Keratinocyte (primary cell): Measurements from ENCODE around the gene CCDC146. TPM values are rescaled to one million over a fixed set of nuclear protein-coding genes. Genes with fewer than 3 reads are reported as not detected.

ENCODE experiments used
- DNase-seq: peaks from one replicate; pipeline ENCODE4 v3.0.0-alpha.2; 2011; ENCODE audit warnings: low read depth, missing footprints, low spot score
- FAIRE-seq: peaks from 2 replicates; lab custom pipeline; 2011; peaks lifted over from hg19 to GRCh38; lab: Jason Lieb, UNC
- H2AFZ ChIP-seq: 2 replicates; pipeline ENCODE4 v1.6.0; 2012; ENCODE audit warnings: low read length, control low read depth, inconsistent platforms; ENCODE audit not compliant: control insufficient read depth
- H3K27ac ChIP-seq: 2 replicates; pipeline ENCODE4 v1.5.1; 2011; ENCODE audit warnings: low read length; ENCODE audit not compliant: control insufficient read depth, insufficient read depth
- H3K27me3 ChIP-seq: 3 replicates; pipeline ENCODE4 v1.6.0; 2011; ENCODE audit warnings: low read length; ENCODE audit not compliant: control insufficient read depth, insufficient read depth; ENCODE audit errors: extremely low read depth
- H3K36me3 ChIP-seq, 2 experiments: 2 replicates in 1 of 2; 3 replicates in 1 of 2; pipeline ENCODE4 v1.5.1; 2011; ENCODE audit warnings: low read length in 2 of 2, mild to moderate bottlenecking in 1 of 2; ENCODE audit not compliant: control insufficient read depth in 2 of 2, insufficient read depth in 2 of 2; ENCODE audit errors: extremely low read depth in 1 of 2
- H3K4me1 ChIP-seq: 3 replicates; pipeline ENCODE4 v1.5.1; 2011; ENCODE audit warnings: low read length; ENCODE audit not compliant: control insufficient read depth, insufficient read depth; ENCODE audit errors: extremely low read depth
- H3K4me2 ChIP-seq: 3 replicates; pipeline ENCODE4 v1.6.0; 2011; ENCODE audit warnings: low read depth, low read length; ENCODE audit not compliant: control insufficient read depth, insufficient read depth; ENCODE audit errors: extremely low read depth
- H3K4me3 ChIP-seq, 3 experiments: fragments of 200-600 bp in 1 of 3; sonication (generic) in 1 of 3; 2 replicates in 2 of 3; 3 replicates in 1 of 3; pipeline ENCODE4 v1.5.1; 2011 to 2016; ENCODE audit warnings: low read length in 3 of 3, mild to moderate bottlenecking in 3 of 3, control low read depth in 2 of 3, inconsistent platforms in 1 of 3, low read depth in 1 of 3, mixed read lengths in 1 of 3, mixed run types in 1 of 3, moderate library complexity in 1 of 3; ENCODE audit not compliant: control insufficient read depth in 2 of 3, insufficient read depth in 2 of 3; ENCODE audit errors: extremely low read depth in 1 of 3
- H3K79me2 ChIP-seq: 2 replicates; pipeline ENCODE4 v1.6.0; 2012; ENCODE audit warnings: low read length; ENCODE audit not compliant: control insufficient read depth, insufficient read depth
- H3K9ac ChIP-seq: 3 replicates; pipeline ENCODE4 v1.6.0; 2011; ENCODE audit warnings: low read length; ENCODE audit not compliant: control insufficient read depth, insufficient read depth; ENCODE audit errors: extremely low read depth
- H3K9me1 ChIP-seq: 3 replicates; pipeline ENCODE4 v1.6.0; 2011; ENCODE audit warnings: low read length; ENCODE audit not compliant: control insufficient read depth, insufficient read depth; ENCODE audit errors: extremely low read depth
- H3K9me3 ChIP-seq: 2 replicates; pipeline ENCODE4 v1.5.1; 2012; ENCODE audit warnings: low read depth, low read length; ENCODE audit not compliant: control insufficient read depth
- H4K20me1 ChIP-seq: 3 replicates; pipeline ENCODE4 v1.6.0; 2011; ENCODE audit warnings: low read length; ENCODE audit not compliant: control insufficient read depth, insufficient read depth; ENCODE audit errors: extremely low read depth
- EZH2 ChIP-seq: IDR thresholded peaks from one replicate; pipeline ENCODE4 v1.6.1; 2012; ENCODE audit warnings: inconsistent platforms, mild to moderate bottlenecking, low read length, moderate library complexity
- dilution Hi-C: fragments of 300-500 bp; cut with MboI; formaldehyde crosslinking; loops from one replicate; pipeline ENCODE4 v1.7.0; 2020; ENCODE audit warnings: low sequenced_read_pairs; ENCODE audit not compliant: extremely low pct_ligation_motif_present
- polyA plus RNA-seq, 5 experiments: library from polyadenylated mRNA; depleted of rRNA in 3 of 5; stranded (reverse) in 3 of 5; stranded (forward) in 1 of 5; unstranded in 1 of 5; fragments of >200 nt; gene quantifications; 1 replicate in 1 of 5; 2 replicates in 3 of 5; 3 replicates in 1 of 5; pipeline versions ENCODE4 v1.2.1 to v1.2.3, GENCODE V29; 2011 to 2012; ENCODE audit warnings: missing spikeins in 2 of 5, low read depth in 1 of 5, low replicate concordance in 1 of 5
- TF ChIP-seq, protein P1 (sequence below), 3 experiments: IDR thresholded peaks in 1 of 3; conservative IDR thresholded peaks in 1 of 3; optimal IDR thresholded peaks in 1 of 3; 2 replicates in 2 of 3; 3 replicates in 1 of 3; pipeline versions ENCODE3 to v1.5.1; 2011; ENCODE audit warnings: low read length in 3 of 3, mild to moderate bottlenecking in 3 of 3, moderate library complexity in 2 of 3, control low read depth in 1 of 3, inconsistent platforms in 1 of 3; ENCODE audit not compliant: insufficient read depth in 2 of 3; ENCODE audit errors: extremely low read depth in 1 of 3

CCDC146 gene
- polyA plus RNA-seq, 1 donor (not counting 4 experiments of a cell fraction or from before 2014, with no cell fraction given): 5.7 TPM

DNA sequence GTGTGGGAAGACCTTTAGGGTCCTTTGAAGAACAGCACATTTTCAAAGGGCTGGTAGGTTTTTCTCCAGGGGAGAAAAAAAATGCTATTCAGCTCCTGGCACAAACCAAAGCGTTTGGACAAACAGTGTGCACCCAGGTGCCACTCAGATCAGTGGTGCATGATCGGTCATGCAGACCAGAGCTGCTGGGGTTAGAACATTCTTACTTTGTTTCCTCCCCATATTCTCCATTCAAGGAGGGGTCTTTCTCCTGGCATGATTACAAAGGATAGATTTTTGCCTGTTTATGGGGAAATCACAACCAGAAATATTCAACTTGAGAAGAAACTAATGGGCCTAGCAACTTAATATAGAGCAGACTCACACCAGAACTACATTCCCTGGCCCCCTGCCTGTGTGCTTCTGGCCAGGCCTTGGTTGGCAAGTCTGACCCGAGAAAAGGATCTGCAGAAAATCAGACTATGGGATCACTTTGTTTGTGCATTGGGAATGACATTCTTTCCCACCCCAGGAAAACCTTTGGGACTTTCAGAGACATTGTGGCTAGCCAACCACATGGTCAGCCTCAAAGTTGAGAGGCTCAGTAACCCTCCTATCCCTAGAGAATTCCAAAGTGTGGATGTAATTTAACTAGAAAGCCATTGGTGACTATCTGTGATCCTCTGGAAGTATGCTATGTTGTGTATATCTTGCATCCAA, 159.5 kb downstream of the CCDC146 start:
- Histone ChIP-seq H3K4me2 (no peak overlapping the region), H2AFZ (no peak overlapping the region), H3K9ac (no peak overlapping the region), H3K27ac (no peak overlapping the region), H3K36me3 (no peaks in the 10 kb centered on the region), H3K79me2 (no peaks in the 10 kb centered on the region), H3K27me3 (no peaks in the 10 kb centered on the region), H3K9me1 (no peaks in the 10 kb centered on the region), H4K20me1 (no peaks in the 10 kb centered on the region), H3K9me3 (no peaks in the 10 kb centered on the region), H3K4me1 (no peaks in the 10 kb centered on the region), H3K4me3 (no peak overlapping the region)
- TF ChIP-seq, protein P1, sequence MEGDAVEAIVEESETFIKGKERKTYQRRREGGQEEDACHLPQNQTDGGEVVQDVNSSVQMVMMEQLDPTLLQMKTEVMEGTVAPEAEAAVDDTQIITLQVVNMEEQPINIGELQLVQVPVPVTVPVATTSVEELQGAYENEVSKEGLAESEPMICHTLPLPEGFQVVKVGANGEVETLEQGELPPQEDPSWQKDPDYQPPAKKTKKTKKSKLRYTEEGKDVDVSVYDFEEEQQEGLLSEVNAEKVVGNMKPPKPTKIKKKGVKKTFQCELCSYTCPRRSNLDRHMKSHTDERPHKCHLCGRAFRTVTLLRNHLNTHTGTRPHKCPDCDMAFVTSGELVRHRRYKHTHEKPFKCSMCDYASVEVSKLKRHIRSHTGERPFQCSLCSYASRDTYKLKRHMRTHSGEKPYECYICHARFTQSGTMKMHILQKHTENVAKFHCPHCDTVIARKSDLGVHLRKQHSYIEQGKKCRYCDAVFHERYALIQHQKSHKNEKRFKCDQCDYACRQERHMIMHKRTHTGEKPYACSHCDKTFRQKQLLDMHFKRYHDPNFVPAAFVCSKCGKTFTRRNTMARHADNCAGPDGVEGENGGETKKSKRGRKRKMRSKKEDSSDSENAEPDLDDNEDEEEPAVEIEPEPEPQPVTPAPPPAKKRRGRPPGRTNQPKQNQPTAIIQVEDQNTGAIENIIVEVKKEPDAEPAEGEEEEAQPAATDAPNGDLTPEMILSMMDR (optimal IDR thresholded peaks at IDR 0.05 in 1 of 3, IDR thresholded peaks at IDR 0.05 in 1 of 3, conservative IDR thresholded peaks at IDR 0.05 in 1 of 3; ENCODE audit: extremely low read depth in 1 of 3, insufficient read depth in 2 of 3, low read length in 3 of 3): no peak
- TF ChIP-seq EZH2: no peak
- dilution Hi-C loops: no loop called here
- FAIRE-seq (no peak), DNase-seq (no peak)

DNA sequence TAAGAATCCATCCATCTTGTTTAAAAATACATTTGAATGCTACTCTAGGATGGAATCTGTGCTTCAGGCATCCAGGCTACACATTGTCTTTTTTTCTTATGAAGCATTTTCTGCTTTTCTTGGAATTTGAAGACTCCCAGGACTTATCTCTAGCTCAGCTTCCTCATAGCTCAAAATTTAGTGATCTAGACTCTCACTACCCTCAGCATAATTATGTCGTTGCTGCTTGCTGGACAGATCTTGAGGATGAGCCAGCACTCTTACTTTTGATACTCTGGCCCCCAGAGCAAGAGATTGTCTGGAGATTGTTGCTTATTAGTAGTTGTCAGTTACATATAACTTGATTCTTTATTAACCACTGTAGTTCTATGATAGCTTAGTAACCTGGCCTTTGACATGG, 160.5 kb downstream of the CCDC146 start:
- H3K9me3 ChIP-seq: no peaks in the 10 kb centered on the region

More for the DNA sequence above, 160.5 kb downstream of the CCDC146 start:
- H4K20me1 ChIP-seq: no peaks in the 10 kb centered on the region
- H3K27ac ChIP-seq: no peak overlapping the region
- no peak overlapping the region for H3K4me2 ChIP-seq
- dilution Hi-C loops: no loop called here
- H3K36me3 ChIP-seq: no peaks in the 10 kb centered on the region
- no peaks in the 10 kb centered on the region for H3K9me1 ChIP-seq
- H3K27me3 ChIP-seq: no peaks in the 10 kb centered on the region
- no peak overlapping the region for H3K9ac ChIP-seq
- H3K4me3 ChIP-seq: no peak overlapping the region
- H3K79me2 ChIP-seq: no peaks in the 10 kb centered on the region
- FAIRE-seq: no peak
- no peak for DNase-seq
- no peak overlapping the region for H2AFZ ChIP-seq
- TF ChIP-seq, protein P1 (optimal IDR thresholded peaks at IDR 0.05 in 1 of 3, IDR thresholded peaks at IDR 0.05 in 1 of 3, conservative IDR thresholded peaks at IDR 0.05 in 1 of 3; ENCODE audit: extremely low read depth in 1 of 3, insufficient read depth in 2 of 3, low read length in 3 of 3): no peak
- TF ChIP-seq EZH2: no peak
- H3K4me1 ChIP-seq: no peaks in the 10 kb centered on the region
